GM12878 (cell line): ENCODE results near the gene UGT1A6. TPM values are rescaled to one million over a fixed set of nuclear protein-coding genes. Genes with fewer than 3 reads are reported as not detected.

Experiments used
- ATAC-seq: fragments of 200-7000 bp; cut with Tn5 transposase; 3 replicates; pipeline ENCODE4 v1.9.1; 2020; ENCODE audit warnings: mild to moderate bottlenecking, moderate library complexity
- BruUV-seq: library from RNA; stranded (reverse); fragments of 400-500 nt; replicated peaks from 2 replicates; lab custom pipeline; 2021; lab: Mats Ljungman, UMichigan
- CTCF ChIA-PET: fragments of 300-600 bp; sonication (Branson Sonifier 250); formaldehyde crosslinking; extraction: SDS; loops from one replicate; lab custom pipeline; 2021; ENCODE audit warnings: inconsistent platforms; lab: Yijun Ruan, JAX
- POLR2A ChIA-PET: fragments of 350-600 bp; formaldehyde crosslinking; extraction: SDS; loops from one replicate; lab custom pipeline; 2021; ENCODE audit warnings: inconsistent platforms; lab: Charles Lee
- RAD21 ChIA-PET: fragments of 300-600 bp; sonication (Branson Sonifier 250); formaldehyde crosslinking; loops from one replicate; lab custom pipeline; 2023; ENCODE audit warnings: antibody characterized with exemption; ENCODE audit not compliant: unreplicated experiment; lab: Charles Lee
- SMC1A ChIA-PET: fragments of 300-600 bp; sonication (Branson Sonifier 250); formaldehyde crosslinking; loops from one replicate; lab custom pipeline; 2023; ENCODE audit not compliant: unreplicated experiment, uncharacterized antibody; lab: Charles Lee
- DNase-seq: peaks from one replicate; pipeline ENCODE4 v3.0.0-alpha.2; 2011; ENCODE audit warnings: low read depth, low spot score
- FAIRE-seq: peaks from 3 replicates; lab custom pipeline; 2011; peaks lifted over from hg19 to GRCh38; lab: Jason Lieb, UNC
- H2AFZ ChIP-seq: 2 replicates; pipeline ENCODE4 v1.6.0; 2011; ENCODE audit warnings: low read depth, low read length, control low read depth; ENCODE audit not compliant: control insufficient read depth
- H3K27ac ChIP-seq: 2 replicates; pipeline ENCODE4 v1.5.1; 2011; ENCODE audit warnings: control low read depth; ENCODE audit not compliant: control insufficient read depth, insufficient read depth
- H3K27me3 ChIP-seq, 2 experiments: replicated peaks in 1 of 2; 2 replicates each; pipeline versions ENCODE4 v1.6.0 to v1.6.1; 2011; ENCODE audit warnings: low read length in 1 of 2; ENCODE audit not compliant: control insufficient read depth in 2 of 2, insufficient read depth in 2 of 2
- H3K36me3 ChIP-seq, 2 experiments: 2 replicates each; pipeline ENCODE4 v1.5.1; 2011; ENCODE audit warnings: low read length in 1 of 2; ENCODE audit not compliant: control insufficient read depth in 2 of 2, insufficient read depth in 2 of 2
- H3K4me1 ChIP-seq: 2 replicates; pipeline ENCODE4 v1.6.1; 2011; ENCODE audit warnings: mild to moderate bottlenecking, low read length, moderate library complexity, mixed read lengths; ENCODE audit not compliant: control insufficient read depth, insufficient read depth
- H3K4me2 ChIP-seq: 2 replicates; pipeline ENCODE4 v1.6.0; 2011; ENCODE audit warnings: control low read depth; ENCODE audit not compliant: control insufficient read depth, insufficient read depth
- H3K4me3 ChIP-seq: fragments of 200-600 bp; sonication (generic); 2 replicates; pipeline ENCODE4 v1.5.1; 2016
- H3K79me2 ChIP-seq: 2 replicates; pipeline ENCODE4 v1.6.0; 2011; ENCODE audit warnings: low read length; ENCODE audit not compliant: control insufficient read depth, insufficient read depth
- H3K9ac ChIP-seq: 2 replicates; pipeline ENCODE4 v1.8.0; 2011; ENCODE audit warnings: low read length, control low read depth, mixed read lengths; ENCODE audit not compliant: control insufficient read depth, insufficient read depth
- H3K9me3 ChIP-seq: replicated peaks from 3 replicates; pipeline ENCODE4 v1.5.1; 2011; ENCODE audit warnings: mild to moderate bottlenecking, low read length; ENCODE audit not compliant: control insufficient read depth, insufficient read depth
- H4K20me1 ChIP-seq: 2 replicates; pipeline ENCODE4 v1.6.0; 2011; ENCODE audit not compliant: control insufficient read depth, insufficient read depth
- BHLHE40 ChIP-seq, 2 experiments: fragments of 450-650 bp in 1 of 2; IDR thresholded peaks; 2 replicates each; pipeline ENCODE4 v1.6.1; 2011 to 2017; ENCODE audit warnings: low read depth in 2 of 2, borderline replicate concordance in 1 of 2, improper control_type of control experiment in 1 of 2, low read length in 1 of 2, mild to moderate bottlenecking in 1 of 2
- CBX3 ChIP-seq: fragments of 200-600 bp; sonication (generic); IDR thresholded peaks from 2 replicates; pipeline ENCODE4 v1.6.1; 2016; ENCODE audit warnings: low read depth, borderline replicate concordance
- EGR1 ChIP-seq, 2 experiments: IDR thresholded peaks; 1 replicate in 1 of 2; 2 replicates in 1 of 2; pipeline ENCODE4 v1.6.1; 2011 to 2012; ENCODE audit warnings: low read depth in 2 of 2, low read length in 2 of 2, borderline replicate concordance in 1 of 2, mild to moderate bottlenecking in 1 of 2, moderate library complexity in 1 of 2
- KLF5 ChIP-seq: fragments of 450-650 bp; IDR thresholded peaks from 2 replicates; pipeline ENCODE4 v1.6.1; 2014; ENCODE audit warnings: mild to moderate bottlenecking; ENCODE audit not compliant: partially characterized antibody
- MEF2B ChIP-seq: fragments of 450-650 bp; IDR thresholded peaks from 2 replicates; pipeline ENCODE4 v1.6.1; 2018; ENCODE audit warnings: mild to moderate bottlenecking, moderate library complexity; ENCODE audit not compliant: partially characterized antibody, poor library complexity, severe bottlenecking
- NR2C2 ChIP-seq: IDR thresholded peaks from 2 replicates; pipeline ENCODE4 v1.6.1; 2011; ENCODE audit warnings: borderline replicate concordance, low read depth; ENCODE audit not compliant: control insufficient read depth, insufficient read length
- POLR2AphosphoS5 ChIP-seq: IDR thresholded peaks from 2 replicates; pipeline ENCODE4 v1.6.1; 2011; ENCODE audit warnings: mild to moderate bottlenecking, low read length, inconsistent platforms
- SPI1 ChIP-seq: IDR thresholded peaks from 2 replicates; pipeline ENCODE4 v1.6.1; 2011; ENCODE audit warnings: low read depth, mild to moderate bottlenecking, low read length, moderate library complexity, borderline replicate concordance; ENCODE audit not compliant: insufficient read depth
- SRF ChIP-seq, 2 experiments: IDR thresholded peaks; 2 replicates each; pipeline ENCODE4 v1.6.1; 2011; ENCODE audit warnings: low read depth in 2 of 2, low read length in 2 of 2, mild to moderate bottlenecking in 1 of 2, moderate library complexity in 1 of 2
- STAT1 ChIP-seq: fragments of 450-650 bp; conservative IDR thresholded peaks from 2 replicates; pipeline ENCODE4 v1.6.1; 2014; ENCODE audit warnings: antibody characterized with exemption, mild to moderate bottlenecking
- ZBED1 ChIP-seq: IDR thresholded peaks from 2 replicates; pipeline ENCODE4 v1.6.1; 2016; ENCODE audit warnings: borderline replicate concordance
- ZNF622 ChIP-seq: fragments of 450-650 bp; IDR thresholded peaks from 2 replicates; pipeline ENCODE4 v1.6.1; 2017; ENCODE audit warnings: mild to moderate bottlenecking, inconsistent platforms
- WGBS: methylation state at CpG from one replicate; pipeline ENCODE4 v1.1.6; 2016; ENCODE audit warnings: low lambda C conversion rate; ENCODE audit not compliant: insufficient replicate concordance, insufficient coverage; ENCODE audit errors: missing lambda C conversion rate; 5-methylcytosine and 5-hydroxymethylcytosine counted together
- in situ Hi-C: fragments of 300-500 bp; cut with MboI; formaldehyde crosslinking; loops from 9 replicates; pipeline ENCODE4 v1.14.3; 2018; ENCODE audit warnings: mixed read lengths
- intact Hi-C: fragments of 100-400 bp; cut with micrococcal nuclease; formaldehyde crosslinking; loops from one replicate; pipeline ENCODE4 v1.14.2; 2022; ENCODE audit not compliant: unreplicated experiment
- polyA plus RNA-seq, 11 experiments: library from polyadenylated mRNA; depleted of rRNA in 4 of 11; unstranded in 6 of 11; stranded (reverse) in 5 of 11; fragments of >200 nt; fragmentation: Nextera tagmentation in 4 of 11; fragmentation: Illumina TruSeq in 1 of 11; extraction: Ambion mirVana in 4 of 11; extraction: Trizol in 1 of 11; gene quantifications; 1 replicate in 1 of 11; 2 replicates in 10 of 11; pipeline versions ENCODE4 v1.2.1 to v1.2.3, GENCODE V29; 2011 to 2016; ENCODE audit warnings: inconsistent platforms in 2 of 11, missing spikeins in 2 of 11, low read depth in 1 of 11
- total RNA-seq, 4 experiments: library from RNA; depleted of rRNA in 3 of 4; stranded (reverse); fragments of >200 nt in 3 of 4; fragmentation: Illumina TruSeq in 1 of 4; extraction: Trizol in 1 of 4; gene quantifications; 2 replicates each; pipeline versions ENCODE4 v1.2.1 to v1.2.3, GENCODE V29; 2013 to 2021
- TF ChIP-seq, protein P1 (sequence below): IDR thresholded peaks from 2 replicates; pipeline ENCODE4 v1.6.1; 2012; ENCODE audit warnings: low read length, inconsistent platforms
- TF ChIP-seq, protein P2 (sequence below): fragments of 150-350 bp; IDR thresholded peaks from 2 replicates; pipeline ENCODE4 v1.6.1; 2014; ENCODE audit warnings: mild to moderate bottlenecking, low read depth, low read length
- TF ChIP-seq, protein P3 (sequence below): IDR thresholded peaks from 2 replicates; pipeline ENCODE4 v1.6.1; 2012; ENCODE audit warnings: low read depth, low read length, improper control_type of control experiment

The UGT1A6 gene
- total and polyA plus RNA-seq, 10 of the 15 experiments (the other 5 are each of a cell fraction or from before 2014, with no cell fraction given): not detected

DNA sequence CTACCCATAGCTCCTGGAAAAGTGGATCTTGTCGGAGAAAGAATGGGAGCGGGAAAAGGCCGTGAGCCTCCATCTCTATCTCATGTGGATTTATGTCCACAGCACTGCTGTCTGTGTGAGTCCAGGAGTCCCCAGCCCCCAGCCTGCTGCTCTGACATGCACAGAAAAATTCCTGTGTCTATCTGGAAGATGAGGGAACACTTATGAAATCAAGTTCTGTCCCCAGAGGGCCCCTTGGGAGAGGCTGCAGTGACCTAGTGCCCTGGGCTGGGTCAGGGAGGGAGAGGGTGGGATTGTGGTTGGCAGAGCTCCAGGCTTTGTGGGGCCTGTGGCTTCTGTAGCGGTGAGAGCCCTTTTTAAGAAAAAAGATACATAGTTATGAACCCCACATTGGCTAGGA, 124.1 kb downstream of the UGT1A6 start:
- RAD21 ChIA-PET: no interaction called here
- no peak overlapping the region for H3K4me2 ChIP-seq
- no peak overlapping the region for H2AFZ ChIP-seq
- no peaks in the 10 kb centered on the region; a peak in 3 of 4 replicates for H3K27me3 ChIP-seq
- WGBS: 54% methylated on average over 4 of the region's 4 CpGs
- in situ Hi-C loops (no loop called here), intact Hi-C loops (no loop called here)
- H3K4me1 ChIP-seq: no peaks in the 10 kb centered on the region
- no peak overlapping the region for H3K27ac ChIP-seq
- FAIRE-seq (no peak), ATAC-seq (no peak), DNase-seq (no peak)
- H3K9ac ChIP-seq: no peak overlapping the region
- SMC1A ChIA-PET: no interaction called here
- H4K20me1 ChIP-seq: no peaks in the 10 kb centered on the region
- no peaks in the 10 kb centered on the region for H3K9me3 ChIP-seq
- TF ChIP-seq BHLHE40 (IDR thresholded peaks at IDR 0.05; ENCODE audit: borderline replicate concordance in 1 of 2, low read depth in 2 of 2, low read length in 1 of 2) (no peak), EGR1 (IDR thresholded peaks at IDR 0.05; ENCODE audit: borderline replicate concordance in 1 of 2, low read depth in 2 of 2, low read length in 2 of 2) (no peak), ZBED1 (no peak), ZNF622 (no peak), STAT1 (no peak), SPI1 (no peak), SRF (IDR thresholded peaks at IDR 0.05; ENCODE audit: low read depth in 2 of 2, low read length in 2 of 2) (no peak), KLF5 (no peak), NR2C2 (no peak), POLR2AphosphoS5 (no peak), MEF2B (no peak), CBX3 (no peak)
- TF ChIP-seq, protein P1, sequence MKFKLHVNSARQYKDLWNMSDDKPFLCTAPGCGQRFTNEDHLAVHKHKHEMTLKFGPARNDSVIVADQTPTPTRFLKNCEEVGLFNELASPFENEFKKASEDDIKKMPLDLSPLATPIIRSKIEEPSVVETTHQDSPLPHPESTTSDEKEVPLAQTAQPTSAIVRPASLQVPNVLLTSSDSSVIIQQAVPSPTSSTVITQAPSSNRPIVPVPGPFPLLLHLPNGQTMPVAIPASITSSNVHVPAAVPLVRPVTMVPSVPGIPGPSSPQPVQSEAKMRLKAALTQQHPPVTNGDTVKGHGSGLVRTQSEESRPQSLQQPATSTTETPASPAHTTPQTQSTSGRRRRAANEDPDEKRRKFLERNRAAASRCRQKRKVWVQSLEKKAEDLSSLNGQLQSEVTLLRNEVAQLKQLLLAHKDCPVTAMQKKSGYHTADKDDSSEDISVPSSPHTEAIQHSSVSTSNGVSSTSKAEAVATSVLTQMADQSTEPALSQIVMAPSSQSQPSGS: no peak
- TF ChIP-seq, protein P2, sequence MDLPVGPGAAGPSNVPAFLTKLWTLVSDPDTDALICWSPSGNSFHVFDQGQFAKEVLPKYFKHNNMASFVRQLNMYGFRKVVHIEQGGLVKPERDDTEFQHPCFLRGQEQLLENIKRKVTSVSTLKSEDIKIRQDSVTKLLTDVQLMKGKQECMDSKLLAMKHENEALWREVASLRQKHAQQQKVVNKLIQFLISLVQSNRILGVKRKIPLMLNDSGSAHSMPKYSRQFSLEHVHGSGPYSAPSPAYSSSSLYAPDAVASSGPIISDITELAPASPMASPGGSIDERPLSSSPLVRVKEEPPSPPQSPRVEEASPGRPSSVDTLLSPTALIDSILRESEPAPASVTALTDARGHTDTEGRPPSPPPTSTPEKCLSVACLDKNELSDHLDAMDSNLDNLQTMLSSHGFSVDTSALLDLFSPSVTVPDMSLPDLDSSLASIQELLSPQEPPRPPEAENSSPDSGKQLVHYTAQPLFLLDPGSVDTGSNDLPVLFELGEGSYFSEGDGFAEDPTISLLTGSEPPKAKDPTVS: no peak
- TF ChIP-seq, protein P3, sequence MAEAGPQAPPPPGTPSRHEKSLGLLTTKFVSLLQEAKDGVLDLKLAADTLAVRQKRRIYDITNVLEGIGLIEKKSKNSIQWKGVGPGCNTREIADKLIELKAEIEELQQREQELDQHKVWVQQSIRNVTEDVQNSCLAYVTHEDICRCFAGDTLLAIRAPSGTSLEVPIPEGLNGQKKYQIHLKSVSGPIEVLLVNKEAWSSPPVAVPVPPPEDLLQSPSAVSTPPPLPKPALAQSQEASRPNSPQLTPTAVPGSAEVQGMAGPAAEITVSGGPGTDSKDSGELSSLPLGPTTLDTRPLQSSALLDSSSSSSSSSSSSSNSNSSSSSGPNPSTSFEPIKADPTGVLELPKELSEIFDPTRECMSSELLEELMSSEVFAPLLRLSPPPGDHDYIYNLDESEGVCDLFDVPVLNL: no peak
- TF ChIP-seq, all 136 proteins: peak for 0
- ChIA-PET CTCF (no interaction called here), POLR2A (interaction anchor here (0.6 kb wide), 1 partner anchor 124 kb away, joined by 4 read pairs; no protein-coding TSS in a partner anchor)
- H3K79me2 ChIP-seq: no peaks in the 10 kb centered on the region
- BruUV-seq: no TSS peak
- H3K4me3 ChIP-seq: no peak overlapping the region
- H3K36me3 ChIP-seq: no peaks in the 10 kb centered on the region
